ENCODE data around the gene TTC1.
"Not testable (repeated sequence)": the region's sequence is repeated elsewhere in the genome, so short reads cannot be mapped to it uniquely, and the experiment has no call there.

Gene TTC1

GRCh38 chr5:160036884-160037283 lies 27.9 kb downstream of the TTC1 start:
- no peak for DNase-seq (ENCODE audit: extremely low read depth in 1 of 2, low read depth in 1 of 2)

DNA sequence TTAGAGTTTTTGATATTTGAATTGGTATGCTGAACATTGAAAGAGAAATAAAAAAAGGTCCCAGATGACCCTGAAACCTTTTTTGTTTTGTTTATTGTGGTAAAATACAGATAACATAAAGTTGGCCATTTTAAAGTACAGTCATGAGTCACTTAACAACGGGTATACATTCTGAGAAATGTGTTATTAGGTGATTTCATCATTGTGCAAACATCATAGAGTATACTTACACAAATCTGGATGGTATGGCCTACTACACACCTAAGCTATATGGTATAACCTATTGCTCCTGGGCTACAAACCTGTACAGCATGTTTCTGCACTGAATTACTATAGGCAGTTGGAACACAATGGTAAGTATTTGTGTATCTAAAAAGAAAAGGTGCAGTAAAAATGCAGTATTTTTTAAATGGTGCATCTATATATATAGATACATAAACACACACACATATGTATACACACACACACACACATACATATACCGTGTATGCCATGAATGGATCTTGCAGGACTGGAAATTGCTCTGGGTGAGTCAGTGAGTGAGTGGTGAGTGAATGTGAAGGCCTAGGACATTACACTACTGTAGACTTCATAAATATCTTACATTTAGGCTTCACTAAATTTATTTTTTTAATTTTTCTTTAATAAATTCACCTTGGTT lies 31.0 kb downstream of the TTC1 start:
- DNase-seq (ENCODE audit: extremely low read depth in 1 of 2, low read depth in 1 of 2): no peak

GRCh38 chr5:160040471-160040835 lies 31.5 kb downstream of the TTC1 start:
- no peak for DNase-seq (ENCODE audit: extremely low read depth in 1 of 2, low read depth in 1 of 2)

- DNase-seq (ENCODE audit: extremely low read depth in 1 of 2, low read depth in 1 of 2): no peak
Measured at GRCh38 chr5:160042671-160043070, 33.7 kb downstream of the TTC1 start.

DNA sequence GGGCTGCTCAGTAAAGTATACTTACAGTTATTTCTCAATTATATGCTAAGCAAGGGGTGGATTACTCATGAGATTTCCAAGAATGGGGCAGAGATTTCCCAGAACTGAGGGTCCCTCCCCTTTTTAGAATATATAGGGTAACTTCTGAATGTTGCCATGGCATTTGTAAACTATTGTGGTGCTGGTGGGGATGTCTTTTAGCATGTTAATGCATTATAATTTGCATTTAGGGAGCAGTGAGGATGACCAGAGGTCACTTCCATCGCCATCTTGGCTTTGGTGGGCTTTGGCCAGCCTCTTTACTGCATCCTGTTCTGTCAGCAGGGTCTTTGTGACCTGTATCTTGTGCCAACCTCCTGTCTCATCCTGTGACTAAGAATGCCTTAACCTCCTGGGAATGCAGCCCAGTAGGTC lies 35.5 kb downstream of the TTC1 start:
- DNase-seq (ENCODE audit: extremely low read depth in 1 of 2, low read depth in 1 of 2): no peak

DNA sequence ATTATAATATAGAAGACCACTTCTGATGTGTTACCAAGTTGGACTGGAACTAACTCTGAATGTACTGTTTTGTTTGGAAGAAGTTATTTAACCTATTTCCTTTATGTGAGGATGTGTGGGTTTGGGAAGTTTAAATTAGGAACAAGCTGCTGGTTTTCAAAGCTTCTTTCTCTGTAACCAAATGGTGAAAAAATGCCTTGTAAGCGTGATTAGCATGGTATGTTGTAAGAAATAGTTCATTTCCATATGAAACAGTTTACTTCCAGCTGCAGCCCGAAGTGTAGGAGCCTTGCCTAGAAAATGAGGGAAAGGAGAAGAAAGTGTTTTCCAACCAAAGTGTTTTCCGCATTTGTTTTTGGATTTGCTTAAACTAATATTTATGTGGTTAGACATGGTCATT lies 36.0 kb downstream of the TTC1 start:
- DNase-seq (ENCODE audit: extremely low read depth in 1 of 2, low read depth in 1 of 2): no peak

- no peak for DNase-seq (ENCODE audit: extremely low read depth in 1 of 2, low read depth in 1 of 2)
Measured at GRCh38 chr5:160047423-160047822, 38.5 kb downstream of the TTC1 start.

GRCh38 chr5:160048131-160048530 lies 39.2 kb downstream of the TTC1 start:
- DNase-seq (ENCODE audit: extremely low read depth in 1 of 2, low read depth in 1 of 2): no peak

DNA sequence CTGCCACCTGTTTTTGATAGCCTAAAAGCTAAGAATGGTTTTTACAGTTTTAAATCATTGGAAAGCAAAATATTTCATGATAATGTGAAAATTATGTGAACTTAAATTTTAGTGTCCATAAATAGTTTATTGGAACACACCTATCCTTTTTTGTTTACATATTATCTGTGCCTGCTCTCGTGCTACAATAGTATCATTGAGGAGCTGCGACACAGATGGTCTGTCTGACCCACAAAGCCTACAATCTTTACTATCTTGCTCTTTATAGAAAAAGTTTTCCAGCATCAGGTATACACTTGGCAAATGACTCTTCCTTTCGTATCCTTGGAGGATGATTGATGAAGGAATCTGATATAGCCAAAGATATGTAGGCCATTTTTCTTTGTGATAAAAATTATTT lies 40.2 kb downstream of the TTC1 start:
- DNase-seq (ENCODE audit: extremely low read depth in 1 of 2, low read depth in 1 of 2): no peak

- no peak for DNase-seq (ENCODE audit: extremely low read depth in 1 of 2, low read depth in 1 of 2)
Measured at GRCh38 chr5:160054047-160054446, 45.1 kb downstream of the TTC1 start.

DNA sequence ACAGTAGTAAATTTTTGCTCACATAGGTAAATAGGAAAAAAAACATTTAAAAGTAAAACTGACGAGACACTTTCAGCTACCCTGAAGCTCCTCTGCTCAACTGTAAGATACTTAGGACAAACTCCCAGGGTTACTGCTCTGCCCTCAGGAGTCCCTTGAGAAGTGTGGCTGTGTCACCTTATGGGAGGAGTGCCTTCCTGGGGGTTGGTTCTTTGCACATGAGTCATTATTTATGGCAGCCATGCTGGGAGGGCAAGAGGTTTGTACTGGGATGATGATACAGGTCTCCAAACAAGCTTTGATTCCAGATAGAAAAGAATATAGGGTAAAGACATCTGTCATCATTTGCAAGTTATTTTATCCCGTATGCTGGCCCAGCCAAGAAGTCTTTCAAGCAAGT lies 45.9 kb downstream of the TTC1 start:
- DNase-seq (ENCODE audit: extremely low read depth in 1 of 2, low read depth in 1 of 2): no peak

- no peak for DNase-seq (ENCODE audit: extremely low read depth in 1 of 2, low read depth in 1 of 2)
Measured at GRCh38 chr5:160057256-160057655, 48.3 kb downstream of the TTC1 start.

GRCh38 chr5:160060001-160060400 lies 51.1 kb downstream of the TTC1 start:
- no peak for DNase-seq (ENCODE audit: extremely low read depth in 1 of 2, low read depth in 1 of 2)

- DNase-seq (ENCODE audit: extremely low read depth in 1 of 2, low read depth in 1 of 2): no peak
Measured at GRCh38 chr5:160061770-160062169, 52.8 kb downstream of the TTC1 start.

GRCh38 chr5:160064417-160064810 lies 55.5 kb downstream of the TTC1 start:
- no peak for DNase-seq (ENCODE audit: extremely low read depth in 1 of 2, low read depth in 1 of 2)

DNA sequence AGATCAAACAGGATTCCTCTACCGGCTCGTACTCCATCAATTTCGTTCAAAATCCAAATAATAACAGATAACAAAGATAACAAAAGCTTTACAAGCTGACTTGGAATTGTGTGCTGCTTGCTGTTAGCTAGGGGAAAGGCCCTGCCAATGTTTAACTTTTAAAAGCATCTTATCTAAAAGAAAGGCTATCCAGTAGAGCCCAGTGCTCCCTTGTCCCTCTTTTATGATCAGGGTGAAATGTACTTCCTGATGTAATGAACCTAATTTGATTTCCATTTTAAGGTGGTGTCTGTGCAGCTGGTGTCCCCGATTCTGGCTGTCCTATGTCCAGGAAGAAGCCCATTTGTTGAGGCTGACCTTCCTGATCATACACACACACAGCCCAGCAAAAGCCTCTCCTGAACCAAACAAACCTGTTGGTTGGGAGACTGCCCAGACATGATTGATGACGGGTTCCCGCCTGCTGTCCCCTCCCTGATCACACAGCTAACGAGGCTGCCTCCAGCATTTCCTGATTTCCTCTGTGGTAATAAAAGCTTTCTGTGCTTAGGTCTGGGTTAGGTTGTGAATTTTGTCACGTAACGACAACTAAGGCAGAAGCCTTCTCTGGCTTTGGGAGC lies 56.2 kb downstream of the TTC1 start:
- no peak for DNase-seq (ENCODE audit: extremely low read depth in 1 of 2, low read depth in 1 of 2)

GRCh38 chr5:160069120-160069519 lies 60.2 kb downstream of the TTC1 start:
- not testable (repeated sequence) for DNase-seq (ENCODE audit: extremely low read depth in 1 of 2, low read depth in 1 of 2)

DNA sequence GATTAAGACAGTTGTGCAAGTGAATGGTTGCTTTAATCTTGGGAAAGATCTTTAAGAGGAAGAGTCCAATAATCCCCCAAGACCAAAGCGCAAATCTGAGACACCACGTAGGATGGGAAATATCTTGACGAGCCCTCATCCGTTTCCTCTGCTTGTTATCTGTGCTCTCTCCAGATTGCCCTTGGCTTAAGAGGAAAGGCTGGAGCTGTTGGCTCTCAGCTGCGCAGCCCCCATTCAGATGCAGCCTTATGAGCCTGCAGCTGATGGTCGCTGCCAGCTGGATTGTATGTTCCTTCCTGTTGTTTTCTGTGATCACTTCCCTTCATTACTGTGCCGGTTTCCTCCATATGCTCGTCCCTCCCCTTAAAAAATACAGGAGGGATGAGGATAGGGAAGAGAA lies 62.6 kb downstream of the TTC1 start:
- DNase-seq (ENCODE audit: extremely low read depth in 1 of 2, low read depth in 1 of 2): no peak

GRCh38 chr5:160071916-160072315 lies 63.0 kb downstream of the TTC1 start:
- DNase-seq (ENCODE audit: extremely low read depth in 1 of 2, low read depth in 1 of 2): no peak

- DNase-seq (ENCODE audit: extremely low read depth in 1 of 2, low read depth in 1 of 2): no peak
Measured at GRCh38 chr5:160075073-160075472, 66.1 kb downstream of the TTC1 start.

- DNase-seq (ENCODE audit: extremely low read depth in 1 of 2, low read depth in 1 of 2): no peak
Measured at GRCh38 chr5:160076997-160077396, 68.1 kb downstream of the TTC1 start.

GRCh38 chr5:160079753-160080152 lies 70.8 kb downstream of the TTC1 start:
- no peak for DNase-seq (ENCODE audit: extremely low read depth in 1 of 2, low read depth in 1 of 2)

DNA sequence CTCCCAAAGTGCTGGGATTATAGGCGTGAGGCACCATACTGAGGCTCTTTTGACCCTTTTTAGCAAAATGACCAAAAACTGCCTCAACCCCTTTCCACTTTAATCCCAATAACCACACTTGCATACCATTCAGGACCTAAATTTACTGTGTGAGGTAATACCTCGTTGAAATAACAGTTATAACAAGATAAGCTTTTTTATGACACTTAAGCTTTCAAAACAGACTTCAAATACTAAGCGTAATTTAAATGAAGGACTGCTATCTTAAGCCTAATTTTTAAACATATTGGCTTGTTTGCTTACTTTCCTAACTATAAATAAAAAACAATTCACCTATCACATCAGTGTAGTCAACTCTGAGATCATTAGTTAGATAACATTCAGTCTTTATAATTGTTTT lies 72.6 kb downstream of the TTC1 start:
- DNase-seq (ENCODE audit: extremely low read depth in 1 of 2, low read depth in 1 of 2): no peak
